CD8-positive, alpha-beta memory T cell (primary cell): ENCODE results near the gene PTEN. TPM values are rescaled to one million over a fixed set of nuclear protein-coding genes. Genes with fewer than 3 reads are reported as not detected.

Source experiments
- CTCF ChIA-PET: fragments of 350-600 bp; sonication (Branson Sonifier 250); formaldehyde crosslinking; loops from one replicate; lab custom pipeline; 2021; ENCODE audit warnings: antibody characterized with exemption; lab: Charles Lee
- POLR2A ChIA-PET: fragments of 350-600 bp; sonication (Branson Sonifier 250); formaldehyde crosslinking; loops from one replicate; lab custom pipeline; 2021; ENCODE audit warnings: antibody characterized with exemption; lab: Charles Lee
- DNase-seq, 5 donors: peaks; one replicate each; pipeline versions ENCODE4 v3.0.0 to v3.0.0-alpha.2; 2020 to 2022; ENCODE audit warnings: mixed read lengths in 1 of 5
- H3K27ac ChIP-seq: one replicate; pipeline ENCODE4 v1.7.0; 2013; ENCODE audit warnings: low read depth, mild to moderate bottlenecking, low read length, moderate library complexity
- H3K27me3 ChIP-seq: 2 replicates; pipeline ENCODE4 v1.7.0; 2013; ENCODE audit warnings: low read length, mild to moderate bottlenecking; ENCODE audit not compliant: insufficient read depth, poor library complexity, severe bottlenecking
- H3K36me3 ChIP-seq: 2 replicates; pipeline ENCODE4 v1.7.0; 2013; ENCODE audit warnings: mild to moderate bottlenecking, low read length, moderate library complexity; ENCODE audit not compliant: insufficient read depth
- H3K4me1 ChIP-seq: 2 replicates; pipeline ENCODE4 v1.7.0; 2013; ENCODE audit warnings: mild to moderate bottlenecking, low read length, moderate library complexity; ENCODE audit not compliant: insufficient read depth
- H3K4me3 ChIP-seq: 2 replicates; pipeline ENCODE4 v1.7.0; 2013; ENCODE audit warnings: mild to moderate bottlenecking, low read length
- H3K9me3 ChIP-seq: 2 replicates; pipeline ENCODE4 v1.7.0; 2013; ENCODE audit warnings: mild to moderate bottlenecking, low read length
- H3K27ac Mint-ChIP-seq, 8 donors: one replicate each; pipeline ENCODE4 v1.8.0; 2020 to 2021; ENCODE audit warnings: mixed read lengths in 8 of 8, mild to moderate bottlenecking in 6 of 8, inconsistent platforms in 3 of 8, moderate library complexity in 3 of 8
- H3K27me3 Mint-ChIP-seq, 2 donors: one replicate each; pipeline ENCODE4 v1.8.0; 2020 to 2021; ENCODE audit warnings: mixed read lengths in 2 of 2, mild to moderate bottlenecking in 1 of 2, moderate library complexity in 1 of 2
- H3K36me3 Mint-ChIP-seq, 3 donors: one replicate each; pipeline ENCODE4 v1.8.0; 2020 to 2021; ENCODE audit warnings: mixed read lengths in 3 of 3, inconsistent platforms in 1 of 3, mild to moderate bottlenecking in 1 of 3
- H3K4me1 Mint-ChIP-seq, 3 donors: one replicate each; pipeline ENCODE4 v1.8.0; 2020 to 2021; ENCODE audit warnings: mixed read lengths in 3 of 3, inconsistent platforms in 1 of 3, mild to moderate bottlenecking in 1 of 3
- H3K4me3 Mint-ChIP-seq, 7 donors: one replicate each; pipeline ENCODE4 v1.8.0; 2020 to 2021; ENCODE audit warnings: mixed read lengths in 7 of 7, mild to moderate bottlenecking in 6 of 7, moderate library complexity in 4 of 7, inconsistent platforms in 2 of 7
- H3K9me3 Mint-ChIP-seq, 5 donors: one replicate each; pipeline ENCODE4 v1.8.0; 2020 to 2022; ENCODE audit warnings: mixed read lengths in 5 of 5, mild to moderate bottlenecking in 3 of 5, moderate library complexity in 2 of 5, inconsistent platforms in 1 of 5
- polyA plus RNA-seq: library from polyadenylated mRNA; unstranded; fragments of 300-500 nt; fragmentation: Illumina TruSeq; gene quantifications from one replicate; pipeline ENCODE4 v1.2.3, GENCODE V29; 2021
- total RNA-seq, 2 experiments: library from RNA; stranded (reverse); gene quantifications; one replicate each; pipeline ENCODE4 v1.2.3, GENCODE V29; 2021

Gene PTEN
- total and polyA plus RNA-seq, 3 experiments from 2014 or later: 29.1 to 50.6 (median 49.5) TPM

- ChIA-PET POLR2A (no interaction called here), CTCF (no interaction called here)
- no peak overlapping the region for H3K4me3 Mint-ChIP-seq
- Histone ChIP-seq H3K4me3 (no peak overlapping the region), H3K36me3 (peaks cover 8% of the 10 kb centered on the region), H3K27ac (no peak overlapping the region), H3K9me3 (no peaks in the 10 kb centered on the region), H3K27me3 (no peaks in the 10 kb centered on the region), H3K4me1 (no peaks in the 10 kb centered on the region)
- H3K9me3 Mint-ChIP-seq: no peaks in the 10 kb centered on the region
- peaks cover 33 to 52% (median 51%) of the 10 kb centered on the region in 3 donors for H3K4me1 Mint-ChIP-seq
- H3K36me3 Mint-ChIP-seq: peaks cover 7 to 65% (median 23%) of the 10 kb centered on the region in 3 donors
- no peak for DNase-seq
- H3K27me3 Mint-ChIP-seq: no peaks in the 10 kb centered on the region
- peak overlapping the region in 2 of 8 donors; percentile 29 to 65 for H3K27ac Mint-ChIP-seq
Observed at GRCh38 chr10:87940210-87940609, 76.8 kb downstream of the PTEN start.

- H3K9me3 Mint-ChIP-seq: no peaks in the 10 kb centered on the region
- no peaks in the 10 kb centered on the region for H3K27me3 ChIP-seq
- no peak overlapping the region for H3K4me3 ChIP-seq
- H3K36me3 ChIP-seq: peaks cover 11% of the 10 kb centered on the region
- CTCF ChIA-PET: interaction anchor here (1.0 kb wide), 1 partner anchor 10 kb away, joined by 3 read pairs; no protein-coding TSS in a partner anchor
- peaks cover 18 to 36% (median 35%) of the 10 kb centered on the region in 3 donors for H3K4me1 Mint-ChIP-seq
- no peaks in the 10 kb centered on the region for H3K4me1 ChIP-seq
- POLR2A ChIA-PET: no interaction called here
- no peak for DNase-seq
- no peak overlapping the region for H3K27ac ChIP-seq
- no peaks in the 10 kb centered on the region for H3K9me3 ChIP-seq
- H3K27ac Mint-ChIP-seq: peak overlapping the region in 1 of 8 donors; percentile 5
- no peaks in the 10 kb centered on the region for H3K27me3 Mint-ChIP-seq
- H3K36me3 Mint-ChIP-seq: peaks cover 12 to 56% (median 18%) of the 10 kb centered on the region in 3 donors
- no peak overlapping the region for H3K4me3 Mint-ChIP-seq
Observed at GRCh38 chr10:87942884-87943527, 79.6 kb downstream of the PTEN start.

- H3K4me1 Mint-ChIP-seq: peaks cover 13 to 27% (median 25%) of the 10 kb centered on the region in 3 donors
- Histone ChIP-seq H3K9me3 (no peaks in the 10 kb centered on the region), H3K4me1 (no peaks in the 10 kb centered on the region), H3K27me3 (no peaks in the 10 kb centered on the region), H3K4me3 (no peak overlapping the region), H3K36me3 (peaks cover 6% of the 10 kb centered on the region), H3K27ac (no peak overlapping the region)
- peak overlapping the region in 1 of 8 donors; percentile 13 for H3K27ac Mint-ChIP-seq
- no peaks in the 10 kb centered on the region for H3K9me3 Mint-ChIP-seq
- DNase-seq: no peak
- no peak overlapping the region for H3K4me3 Mint-ChIP-seq
- peaks cover 8 to 45% (median 12%) of the 10 kb centered on the region in 3 donors for H3K36me3 Mint-ChIP-seq
- no peaks in the 10 kb centered on the region for H3K27me3 Mint-ChIP-seq
- ChIA-PET POLR2A (no interaction called here), CTCF (no interaction called here)
Observed at GRCh38 chr10:87945984-87946383, 82.6 kb downstream of the PTEN start.

- Mint-ChIP-seq H3K27ac (peak overlapping the region in 2 of 8 donors; percentile 8 to 63), H3K27me3 (no peaks in the 10 kb centered on the region)
- POLR2A ChIA-PET: no interaction called here
Observed at GRCh38 chr10:87952612-87953011, 89.2 kb downstream of the PTEN start.

GRCh38 chr10:87956055-87956454, 92.6 kb downstream of the PTEN start:
- Histone ChIP-seq H3K36me3 (peaks cover 9% of the 10 kb centered on the region), H3K4me1 (no peaks in the 10 kb centered on the region), H3K9me3 (no peaks in the 10 kb centered on the region), H3K4me3 (no peak overlapping the region), H3K27ac (no peak overlapping the region), H3K27me3 (no peaks in the 10 kb centered on the region)
- ChIA-PET POLR2A (interaction anchor here (1.2 kb wide), 1 partner anchor 93 kb away, joined by 3 read pairs; no protein-coding TSS in a partner anchor), CTCF (no interaction called here)
- Mint-ChIP-seq H3K36me3 (peaks cover 4 to 59% (median 26%) of the 10 kb centered on the region in 3 donors), H3K4me1 (peaks cover 25 to 51% (median 42%) of the 10 kb centered on the region in 3 donors), H3K4me3 (no peak overlapping the region), H3K27me3 (no peaks in the 10 kb centered on the region), H3K27ac (peak overlapping the region in 1 of 8 donors; percentile 8), H3K9me3 (no peaks in the 10 kb centered on the region)
- DNase-seq: no peak

More at GRCh38 chr10:87952612-87953011, 89.2 kb downstream of the PTEN start:
- Mint-ChIP-seq H3K36me3 (peaks cover 4 to 41% (median 17%) of the 10 kb centered on the region in 3 donors), H3K9me3 (no peaks in the 10 kb centered on the region), H3K4me3 (no peak overlapping the region), H3K4me1 (peaks cover 19 to 44% (median 34%) of the 10 kb centered on the region in 3 donors)
- no peak for DNase-seq
- H3K9me3 ChIP-seq: no peaks in the 10 kb centered on the region
- H3K27ac ChIP-seq: no peak overlapping the region
- CTCF ChIA-PET: interaction anchor here (1.0 kb wide), 1 partner anchor 10 kb away, joined by 3 read pairs; no protein-coding TSS in a partner anchor
- H3K4me3 ChIP-seq: no peak overlapping the region
- peaks cover 8% of the 10 kb centered on the region for H3K36me3 ChIP-seq
- no peaks in the 10 kb centered on the region for H3K4me1 ChIP-seq
- no peaks in the 10 kb centered on the region for H3K27me3 ChIP-seq

GRCh38 chr10:87957702-87958101, 94.3 kb downstream of the PTEN start:
- H3K4me3 Mint-ChIP-seq: no peak overlapping the region

GRCh38 chr10:87960230-87960629, 96.8 kb downstream of the PTEN start:
- H3K4me3 Mint-ChIP-seq: no peak overlapping the region
- Histone ChIP-seq H3K9me3 (no peaks in the 10 kb centered on the region), H3K4me3 (no peak overlapping the region), H3K36me3 (peaks cover 6% of the 10 kb centered on the region), H3K27me3 (no peaks in the 10 kb centered on the region), H3K27ac (no peak overlapping the region), H3K4me1 (no peaks in the 10 kb centered on the region)
- POLR2A ChIA-PET: no interaction called here
- no peak for DNase-seq
- H3K27ac Mint-ChIP-seq: no peak overlapping the region
- peaks cover 4 to 56% (median 20%) of the 10 kb centered on the region in 3 donors for H3K36me3 Mint-ChIP-seq
- H3K4me1 Mint-ChIP-seq: peaks cover 18 to 38% (median 30%) of the 10 kb centered on the region in 3 donors
- H3K27me3 Mint-ChIP-seq: no peaks in the 10 kb centered on the region
- CTCF ChIA-PET: no interaction called here
- H3K9me3 Mint-ChIP-seq: no peaks in the 10 kb centered on the region

More at GRCh38 chr10:87957702-87958101, 94.3 kb downstream of the PTEN start:
- no peak for DNase-seq
- POLR2A ChIA-PET: no interaction called here
- no peaks in the 10 kb centered on the region for H3K27me3 Mint-ChIP-seq
- H3K27ac Mint-ChIP-seq: peak overlapping the region in 1 of 8 donors; percentile 61
- peaks cover under 1 to 57% (median 28%) of the 10 kb centered on the region in 3 donors for H3K36me3 Mint-ChIP-seq
- no peaks in the 10 kb centered on the region for H3K9me3 ChIP-seq
- peaks cover 14% of the 10 kb centered on the region for H3K36me3 ChIP-seq
- no peaks in the 10 kb centered on the region for H3K4me1 ChIP-seq
- H3K27ac ChIP-seq: no peak overlapping the region
- no peaks in the 10 kb centered on the region for H3K27me3 ChIP-seq
- no peaks in the 10 kb centered on the region for H3K9me3 Mint-ChIP-seq
- no peak overlapping the region for H3K4me3 ChIP-seq
- peaks cover 23 to 51% (median 44%) of the 10 kb centered on the region in 3 donors for H3K4me1 Mint-ChIP-seq
- CTCF ChIA-PET: no interaction called here

- Mint-ChIP-seq H3K27ac (peak overlapping the region in 4 of 8 donors; percentile 1 to 92 (median 32)), H3K36me3 (peaks cover 4 to 60% (median 22%) of the 10 kb centered on the region in 3 donors), H3K9me3 (no peaks in the 10 kb centered on the region), H3K4me1 (peaks cover 12 to 28% (median 22%) of the 10 kb centered on the region in 3 donors), H3K4me3 (no peak overlapping the region), H3K27me3 (no peaks in the 10 kb centered on the region)
- no peak for DNase-seq
- H3K27me3 ChIP-seq: no peaks in the 10 kb centered on the region
- peaks cover 6% of the 10 kb centered on the region for H3K36me3 ChIP-seq
- no peak overlapping the region for H3K27ac ChIP-seq
- H3K9me3 ChIP-seq: no peaks in the 10 kb centered on the region
- CTCF ChIA-PET: no interaction called here
- H3K4me3 ChIP-seq: no peak overlapping the region
- POLR2A ChIA-PET: no interaction called here
- H3K4me1 ChIP-seq: no peaks in the 10 kb centered on the region
Observed at GRCh38 chr10:87961314-87961713, 97.9 kb downstream of the PTEN start.
